ENCODE data around the gene SLC48A1. TPM values are rescaled to one million over a fixed set of nuclear protein-coding genes. Genes with fewer than 3 reads are reported as not detected.

Gene SLC48A1
- total and polyA plus RNA-seq, 2 donors (not counting 3 experiments of a cell fraction or from before 2014, with no cell fraction given), result 17.3 to 20.3 TPM

- dilution Hi-C loops (cut with MboI; ENCODE audit: extremely low pct_ligation_motif_present, low sequenced_read_pairs) (no loop called here), intact Hi-C loops (cut with micrococcal nuclease) (loop anchor here (1.0 kb wide), 4 partner anchors 37 to 128 kb away; no protein-coding TSS in a partner anchor)
- Histone ChIP-seq H3K79me2 (ENCODE audit: control insufficient read depth, insufficient read depth, low read length) (no peaks in the 10 kb centered on the region), H3K4me2 (ENCODE audit: insufficient read depth, low read length) (no peak overlapping the region), H3K9ac (replicated peaks; ENCODE audit: extremely low read depth, insufficient read depth, low read length) (no peak overlapping the region), H3K4me3 (replicated peaks in 1 of 3; ENCODE audit: insufficient read depth in 1 of 3, low read depth in 1 of 3, low read length in 3 of 3) (no peak overlapping the region), H3K9me3 (replicated peaks; ENCODE audit: control insufficient read depth, insufficient read depth, low read length) (no peaks in the 10 kb centered on the region), H3K4me1 (ENCODE audit: control insufficient read depth, extremely low read depth, insufficient read depth, low read length) (peaks cover 32% of the 10 kb centered on the region), H3K9me1 (replicated peaks; ENCODE audit: control insufficient read depth, extremely low read depth, insufficient read depth, low read length) (no peaks in the 10 kb centered on the region), H3K36me3 (ENCODE audit: control insufficient read depth in 2 of 2, extremely low read depth in 1 of 2, insufficient read depth in 2 of 2, low read length in 2 of 2) (peaks cover 12 to 20% of the 10 kb centered on the region in 2 experiments), H4K20me1 (replicated peaks; ENCODE audit: control insufficient read depth, extremely low read depth, insufficient read depth, low read length) (no peaks in the 10 kb centered on the region), H3K27me3 (ENCODE audit: control insufficient read depth in 2 of 2, insufficient read depth in 2 of 2, low read length in 2 of 2) (no peaks in the 10 kb centered on the region), H2AFZ (ENCODE audit: low read depth, low read length) (no peak overlapping the region), H3K27ac (ENCODE audit: insufficient read depth, low read depth, low read length) (no peak overlapping the region)
- ChIA-PET POLR2A (no interaction called here), CTCF (interaction anchor here (0.6 to 10.4 kb wide), 19 partner anchors 9 to 128 kb away, joined by 3 to 244 read pairs (median 5); partner anchors contain the start of gene RAPGEF3)
- TF ChIP-seq POLR2AphosphoS5 (IDR thresholded peaks at IDR 0.05; ENCODE audit: insufficient read depth, low read depth, low read length) (peak; percentile 61), EZH2 (IDR thresholded peaks at IDR 0.05; ENCODE audit: borderline replicate concordance, low read depth, low read length, severe bottlenecking) (no peak)
- TF ChIP-seq, protein P1, sequence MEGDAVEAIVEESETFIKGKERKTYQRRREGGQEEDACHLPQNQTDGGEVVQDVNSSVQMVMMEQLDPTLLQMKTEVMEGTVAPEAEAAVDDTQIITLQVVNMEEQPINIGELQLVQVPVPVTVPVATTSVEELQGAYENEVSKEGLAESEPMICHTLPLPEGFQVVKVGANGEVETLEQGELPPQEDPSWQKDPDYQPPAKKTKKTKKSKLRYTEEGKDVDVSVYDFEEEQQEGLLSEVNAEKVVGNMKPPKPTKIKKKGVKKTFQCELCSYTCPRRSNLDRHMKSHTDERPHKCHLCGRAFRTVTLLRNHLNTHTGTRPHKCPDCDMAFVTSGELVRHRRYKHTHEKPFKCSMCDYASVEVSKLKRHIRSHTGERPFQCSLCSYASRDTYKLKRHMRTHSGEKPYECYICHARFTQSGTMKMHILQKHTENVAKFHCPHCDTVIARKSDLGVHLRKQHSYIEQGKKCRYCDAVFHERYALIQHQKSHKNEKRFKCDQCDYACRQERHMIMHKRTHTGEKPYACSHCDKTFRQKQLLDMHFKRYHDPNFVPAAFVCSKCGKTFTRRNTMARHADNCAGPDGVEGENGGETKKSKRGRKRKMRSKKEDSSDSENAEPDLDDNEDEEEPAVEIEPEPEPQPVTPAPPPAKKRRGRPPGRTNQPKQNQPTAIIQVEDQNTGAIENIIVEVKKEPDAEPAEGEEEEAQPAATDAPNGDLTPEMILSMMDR (IDR thresholded peaks at IDR 0.05; ENCODE audit: extremely low read depth in 1 of 2, insufficient read depth in 1 of 2, low read depth in 1 of 2, low read length in 2 of 2), result peak; percentile 89 to 96
- DNase-seq (ENCODE audit: low read depth, low spot score) (peak; percentile 88), FAIRE-seq (peak; percentile 97)
- no TSS peak for BruUV-seq (replicated peaks)
Observed at GRCh38 chr12:47779301-47779942, 6.4 kb downstream of the SLC48A1 start.

Data from endothelial cell of umbilical vein (primary cell).